ENCODE measurements around the gene NAV3. TPM values are rescaled to one million over a fixed set of nuclear protein-coding genes. Genes with fewer than 3 reads are reported as not detected.

The NAV3 gene
- polyA plus RNA-seq, 1 experiment = 91.7 TPM

DNA sequence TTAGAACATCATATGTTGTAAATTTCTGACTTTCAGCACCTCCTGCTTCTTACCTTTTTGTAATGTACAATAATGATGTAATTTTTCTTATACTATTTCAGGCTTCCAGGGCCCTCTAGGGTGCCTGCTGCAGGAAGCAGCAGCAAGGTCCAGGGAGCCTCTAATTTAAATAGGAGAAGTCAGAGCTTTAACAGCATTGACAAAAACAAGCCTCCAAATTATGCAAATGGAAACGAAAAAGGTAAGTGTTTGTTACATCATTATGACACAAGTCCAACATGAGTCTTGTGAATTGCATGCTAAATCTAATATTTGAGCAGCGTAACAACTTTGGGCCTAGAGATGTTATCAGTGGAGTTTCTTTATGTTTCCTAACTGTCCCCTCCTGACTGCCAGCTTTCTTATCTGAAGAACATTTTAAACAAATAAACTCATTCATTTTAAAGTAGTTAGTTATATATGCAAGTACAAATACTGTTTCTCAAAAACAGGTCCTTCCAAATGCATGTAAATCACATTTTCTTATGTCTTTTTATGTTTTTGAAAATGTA is 167.6 kb downstream of the NAV3 start:
- no peak for DNase-seq (ENCODE audit: low read depth)
- no peak for TF ChIP-seq CTCF (IDR thresholded peaks at IDR 0.05; ENCODE audit: insufficient read depth, low read depth, low read length)
- ChIA-PET POLR2A (no interaction called here), CTCF (interaction anchor here (0.6 to 2.0 kb wide), 4 partner anchors 11 to 123 kb away, joined by 3 to 5 read pairs (median 4); no protein-coding TSS in a partner anchor)
- H3K36me3 ChIP-seq (ENCODE audit: control insufficient read depth, insufficient read depth, low read length) = 0 out of 2 replicates have a peak, but pooled peaks cover 1% of the 10 kb centered on the region
- H3K27me3 ChIP-seq (ENCODE audit: control insufficient read depth, insufficient read depth, low read length) = no peaks in the 10 kb centered on the region
- H3K4me3 ChIP-seq (ENCODE audit: low read depth, low read length) = no peak overlapping the region

DNA sequence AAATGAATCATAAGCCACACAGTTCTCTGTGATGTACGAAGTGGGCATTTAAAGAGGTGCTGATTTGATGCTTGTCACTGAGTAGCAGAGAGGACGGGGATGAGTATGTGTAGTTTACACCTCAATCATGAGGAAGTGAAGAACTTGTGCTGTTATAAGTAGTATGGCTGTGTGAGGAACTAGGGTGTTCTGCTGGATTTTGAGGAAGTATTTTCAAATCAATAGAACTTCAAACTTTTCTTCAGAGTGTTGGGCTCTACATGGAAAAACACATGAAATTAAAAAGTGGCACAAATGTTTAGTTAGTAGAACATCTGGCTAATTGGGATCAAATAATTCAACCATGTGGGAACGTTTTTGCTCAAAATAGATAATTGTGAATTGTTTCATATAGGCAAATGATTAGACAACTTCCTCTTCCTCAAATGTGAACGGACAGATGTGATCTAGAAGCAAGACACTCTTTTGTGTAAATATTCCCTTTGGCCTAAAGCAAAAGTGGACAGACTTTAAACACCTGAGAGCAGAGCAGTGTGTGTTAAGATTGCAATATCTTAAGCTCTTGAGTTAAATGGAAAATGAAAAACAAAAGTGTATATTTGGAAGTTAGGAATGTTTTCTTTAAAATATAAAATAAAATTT is 168.5 kb downstream of the NAV3 start:
- DNase-seq (ENCODE audit: low read depth) = no peak
- Histone ChIP-seq H3K27me3 (ENCODE audit: control insufficient read depth, insufficient read depth, low read length) (no peaks in the 10 kb centered on the region), H3K4me3 (ENCODE audit: low read depth, low read length) (no peak overlapping the region), H3K36me3 (ENCODE audit: control insufficient read depth, insufficient read depth, low read length) (0 out of 2 replicates have a peak, but pooled peaks cover 1% of the 10 kb centered on the region)
- ChIA-PET POLR2A (no interaction called here), CTCF (interaction anchor here (0.6 to 1.0 kb wide), 2 partner anchors 138 to 817 kb away, joined by 3 read pairs; no protein-coding TSS in a partner anchor)
- TF ChIP-seq CTCF (IDR thresholded peaks at IDR 0.05; ENCODE audit: insufficient read depth, low read depth, low read length) = no peak

GRCh38 chr12:78002878-78003277 is 172.2 kb downstream of the NAV3 start:
- DNase-seq (ENCODE audit: low read depth) = no peak
- no peaks in the 10 kb centered on the region for H3K27me3 ChIP-seq (ENCODE audit: control insufficient read depth, insufficient read depth, low read length)
- ChIA-PET CTCF (interaction anchor here (0.9 to 1.4 kb wide), 3 partner anchors 10 to 119 kb away, joined by 3 to 5 read pairs (median 3); no protein-coding TSS in a partner anchor), POLR2A (no interaction called here)
- TF ChIP-seq CTCF (IDR thresholded peaks at IDR 0.05; ENCODE audit: insufficient read depth, low read depth, low read length) = no peak
- H3K36me3 ChIP-seq (ENCODE audit: control insufficient read depth, insufficient read depth, low read length) = peaks cover 7% of the 10 kb centered on the region
- no peak overlapping the region for H3K4me3 ChIP-seq (ENCODE audit: low read depth, low read length)

GRCh38 chr12:78004249-78005093 is 173.8 kb downstream of the NAV3 start:
- Histone ChIP-seq H3K27me3 (ENCODE audit: control insufficient read depth, insufficient read depth, low read length) (no peaks in the 10 kb centered on the region), H3K4me3 (ENCODE audit: low read depth, low read length) (no peak overlapping the region), H3K36me3 (ENCODE audit: control insufficient read depth, insufficient read depth, low read length) (peaks cover 6% of the 10 kb centered on the region)
- POLR2A ChIA-PET = no interaction called here
- TF ChIP-seq CTCF (IDR thresholded peaks at IDR 0.05; ENCODE audit: insufficient read depth, low read depth, low read length) = no peak
- CTCF ChIA-PET = interaction anchor here (1.0 kb wide), 1 partner anchor 10 kb away, joined by 3 read pairs; no protein-coding TSS in a partner anchor
- no peak for DNase-seq (ENCODE audit: low read depth)

DNA sequence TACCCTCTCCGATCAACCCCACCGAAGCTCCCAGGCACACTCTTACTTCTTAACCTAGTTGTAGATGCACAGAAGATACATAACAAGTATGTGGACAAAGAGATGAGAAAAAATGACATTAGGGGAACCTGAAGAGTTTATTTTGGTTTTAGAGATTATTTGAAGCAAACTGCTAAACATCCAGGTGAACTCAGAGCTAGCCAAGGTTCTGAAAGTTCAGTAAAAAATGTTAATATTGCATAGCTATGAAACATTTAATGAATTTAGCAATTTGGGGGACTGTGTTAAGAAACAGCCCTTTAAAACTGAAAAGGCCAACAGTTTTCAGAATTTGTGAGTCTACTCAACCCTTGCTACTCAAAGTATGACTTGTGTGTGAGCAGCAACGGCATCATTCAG is 174.4 kb downstream of the NAV3 start:
- ChIA-PET POLR2A (no interaction called here), CTCF (interaction anchor here (1.0 to 1.2 kb wide), 2 partner anchors 9 to 140 kb away, joined by 3 read pairs; no protein-coding TSS in a partner anchor)
- no peak overlapping the region for H3K4me3 ChIP-seq (ENCODE audit: low read depth, low read length)
- H3K27me3 ChIP-seq (ENCODE audit: control insufficient read depth, insufficient read depth, low read length) = no peaks in the 10 kb centered on the region
- no peak for DNase-seq (ENCODE audit: low read depth)
- H3K36me3 ChIP-seq (ENCODE audit: control insufficient read depth, insufficient read depth, low read length) = peaks cover 6% of the 10 kb centered on the region
- no peak for TF ChIP-seq CTCF (IDR thresholded peaks at IDR 0.05; ENCODE audit: insufficient read depth, low read depth, low read length)
